Smooth muscle cell (in vitro differentiated cells): ENCODE results near the gene SIRPB2. TPM values are rescaled to one million over a fixed set of nuclear protein-coding genes. Genes with fewer than 3 reads are reported as not detected.

Experiments
- DNase-seq: peaks from one replicate; lab custom pipeline; 2025; ENCODE audit not compliant: unreplicated experiment; lab: John Stamatoyannopoulos, UW
- H2AFZ ChIP-seq: fragments of 200-600 bp; sonication (generic); 2 replicates; pipeline ENCODE4 v1.6.0; 2016; ENCODE audit warnings: antibody characterized with exemption, low read depth, mild to moderate bottlenecking
- H3F3A ChIP-seq: fragments of 200-600 bp; sonication (generic); 2 replicates; pipeline ENCODE4 v1.6.0; 2017; ENCODE audit warnings: antibody characterized with exemption, low read depth
- H3K27ac ChIP-seq: fragments of 200-600 bp; sonication (generic); 2 replicates; pipeline ENCODE4 v1.5.1; 2016; ENCODE audit warnings: low read depth, mild to moderate bottlenecking
- H3K27me3 ChIP-seq: fragments of 200-600 bp; sonication (generic); 2 replicates; pipeline ENCODE4 v1.6.1; 2016; ENCODE audit warnings: low read depth, mild to moderate bottlenecking
- H3K36me3 ChIP-seq: fragments of 200-600 bp; sonication (generic); 2 replicates; pipeline ENCODE4 v1.5.1; 2016; ENCODE audit warnings: low read depth
- H3K4me1 ChIP-seq: fragments of 200-600 bp; sonication (generic); 2 replicates; pipeline ENCODE4 v1.5.1; 2016; ENCODE audit warnings: low read depth
- H3K4me2 ChIP-seq: fragments of 200-600 bp; sonication (generic); 2 replicates; pipeline ENCODE4 v1.6.0; 2016; ENCODE audit warnings: mild to moderate bottlenecking
- H3K4me3 ChIP-seq: fragments of 200-600 bp; sonication (generic); 2 replicates; pipeline ENCODE4 v1.5.1; 2016; ENCODE audit warnings: mild to moderate bottlenecking
- H3K79me2 ChIP-seq: fragments of 200-600 bp; sonication (generic); 2 replicates; pipeline ENCODE4 v1.6.0; 2016; ENCODE audit warnings: low read depth, mild to moderate bottlenecking
- H3K9ac ChIP-seq: fragments of 200-600 bp; sonication (generic); 2 replicates; pipeline ENCODE4 v1.6.0; 2016; ENCODE audit warnings: low read depth
- H3K9me3 ChIP-seq: fragments of 200-600 bp; sonication (generic); replicated peaks from 2 replicates; pipeline ENCODE4 v1.5.1; 2016; ENCODE audit warnings: low read depth
- H4K20me1 ChIP-seq: fragments of 200-600 bp; sonication (generic); 2 replicates; pipeline ENCODE4 v1.6.0; 2016; ENCODE audit warnings: low read depth
- CTCF ChIP-seq: fragments of 200-600 bp; sonication (generic); IDR thresholded peaks from 2 replicates; pipeline ENCODE4 v1.5.1; 2017; ENCODE audit warnings: borderline replicate concordance, mild to moderate bottlenecking, antibody characterized with exemption; ENCODE audit not compliant: insufficient read depth, poor library complexity, severe bottlenecking
- WGBS: methylation state at CpG from one replicate; pipeline ENCODE4 v1.1.7; 2016; ENCODE audit warnings: low lambda C conversion rate; 5-methylcytosine and 5-hydroxymethylcytosine counted together
- polyA plus RNA-seq: library from polyadenylated mRNA; unstranded; fragments of >200 nt; fragmentation: Nextera tagmentation; extraction: Ambion mirVana; gene quantifications from 2 replicates; pipeline ENCODE4 v1.2.1, GENCODE V29; 2016
- total RNA-seq: library from RNA; depleted of rRNA; stranded (reverse); fragments of >200 nt; gene quantifications from 2 replicates; pipeline ENCODE4 v1.2.3, GENCODE V29; 2014

Gene SIRPB2
- total and polyA plus RNA-seq, 2 experiments from 2014 or later = not detected

- H3K36me3 ChIP-seq = peaks cover 2% of the 10 kb centered on the region
- 96% methylated on average over 5 of the region's 5 CpGs for WGBS
Observed at GRCh38 chr20:1443085-1443484, 48.1 kb downstream of the SIRPB2 start.

DNA sequence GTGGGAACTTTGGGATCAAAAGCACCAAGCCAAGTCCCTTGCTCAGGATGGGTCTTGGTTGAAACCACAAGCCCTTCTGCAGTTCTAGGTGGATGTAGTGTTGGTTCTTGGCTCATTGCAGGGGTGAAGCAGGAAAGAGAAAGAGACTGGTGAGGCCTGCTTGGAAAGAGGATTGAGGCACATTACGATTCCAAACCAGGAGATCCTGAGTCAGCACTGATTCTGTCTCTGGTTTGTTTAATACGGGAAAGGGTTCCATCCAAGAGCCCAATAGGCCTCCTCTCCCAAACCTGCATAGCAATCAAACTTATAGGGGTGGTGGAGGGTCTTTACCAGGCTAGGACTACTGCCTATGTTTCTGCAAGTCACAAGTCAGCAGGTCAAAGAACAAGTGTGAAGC is 48.9 kb downstream of the SIRPB2 start:
- no peaks in the 10 kb centered on the region for H3F3A ChIP-seq
- no peaks in the 10 kb centered on the region for H3K9me3 ChIP-seq
- no peak for DNase-seq
- no peaks in the 10 kb centered on the region for H3K79me2 ChIP-seq
- no peaks in the 10 kb centered on the region for H3K27me3 ChIP-seq
- no peaks in the 10 kb centered on the region for H4K20me1 ChIP-seq
- H3K36me3 ChIP-seq = peaks cover 2% of the 10 kb centered on the region
- H2AFZ ChIP-seq = no peak overlapping the region
- H3K4me1 ChIP-seq = no peaks in the 10 kb centered on the region
- no peak overlapping the region for H3K4me2 ChIP-seq
- no peak overlapping the region for H3K27ac ChIP-seq
- no peak for TF ChIP-seq CTCF
- no peak overlapping the region for H3K9ac ChIP-seq
- H3K4me3 ChIP-seq = no peak overlapping the region
- 93% methylated on average over 2 of the region's 2 CpGs for WGBS

More at GRCh38 chr20:1443085-1443484, 48.1 kb downstream of the SIRPB2 start:
- Histone ChIP-seq H3K9me3 (no peaks in the 10 kb centered on the region), H3K4me3 (no peak overlapping the region), H2AFZ (no peak overlapping the region), H3F3A (no peaks in the 10 kb centered on the region), H3K9ac (no peak overlapping the region), H3K4me2 (no peak overlapping the region), H4K20me1 (no peaks in the 10 kb centered on the region), H3K79me2 (no peaks in the 10 kb centered on the region), H3K4me1 (no peaks in the 10 kb centered on the region), H3K27ac (no peak overlapping the region), H3K27me3 (no peaks in the 10 kb centered on the region)
- no peak for TF ChIP-seq CTCF
- no peak for DNase-seq

DNA sequence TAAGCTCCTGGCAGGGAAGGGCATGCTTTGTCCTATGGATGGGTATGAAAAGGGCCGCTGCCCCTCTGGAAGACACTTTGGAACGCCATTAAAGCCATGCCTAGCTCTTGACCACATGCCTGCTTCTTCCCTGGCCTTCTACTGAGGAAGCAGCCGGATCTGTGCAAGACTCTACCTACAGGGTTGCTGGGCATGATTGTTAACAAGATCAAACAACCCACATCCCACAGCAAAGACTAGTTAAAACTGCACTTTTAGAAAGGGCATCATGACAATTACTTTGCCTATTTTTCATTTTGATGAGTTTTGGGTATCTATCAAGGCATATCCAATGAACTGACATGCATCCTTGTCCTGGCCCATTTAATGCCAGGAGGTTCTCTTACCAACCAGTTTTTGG is 50.1 kb downstream of the SIRPB2 start:
- TF ChIP-seq CTCF = no peak
- Histone ChIP-seq H3F3A (no peaks in the 10 kb centered on the region), H3K4me1 (no peaks in the 10 kb centered on the region), H4K20me1 (no peaks in the 10 kb centered on the region), H3K9ac (no peak overlapping the region), H3K4me2 (no peak overlapping the region), H2AFZ (no peak overlapping the region), H3K27ac (no peak overlapping the region), H3K79me2 (no peaks in the 10 kb centered on the region), H3K27me3 (no peaks in the 10 kb centered on the region), H3K4me3 (no peak overlapping the region), H3K9me3 (no peaks in the 10 kb centered on the region), H3K36me3 (no peaks in the 10 kb centered on the region)
- WGBS = 98% methylated on average over 3 of the region's 3 CpGs
- no peak for DNase-seq

- Histone ChIP-seq H3K36me3 (no peaks in the 10 kb centered on the region), H3K4me2 (no peak overlapping the region), H3K9ac (no peak overlapping the region), H3F3A (no peaks in the 10 kb centered on the region), H3K4me3 (no peak overlapping the region), H2AFZ (no peak overlapping the region), H3K4me1 (no peaks in the 10 kb centered on the region), H4K20me1 (no peaks in the 10 kb centered on the region), H3K27ac (no peak overlapping the region), H3K9me3 (no peaks in the 10 kb centered on the region), H3K27me3 (no peaks in the 10 kb centered on the region), H3K79me2 (no peaks in the 10 kb centered on the region)
- DNase-seq = no peak
- WGBS = 82% methylated on average over 6 of the region's 6 CpGs
- no peak for TF ChIP-seq CTCF
Observed at GRCh38 chr20:1440024-1440423, 51.2 kb downstream of the SIRPB2 start.
